HG03103 (cell line): Measurements from ENCODE around the gene UPP1.
"Not testable (repeated sequence)": the region's sequence is repeated elsewhere in the genome, so short reads cannot be mapped to it uniquely, and the experiment has no call there.

Source experiments
- ATAC-seq: cut with Tn5 transposase; IDR thresholded peaks from one replicate; pipeline ENCODE4 v1.9.1; 2021; ENCODE audit warnings: low read depth; ENCODE audit not compliant: unreplicated experiment

The UPP1 gene

GRCh38 chr7:48108959-48109847, 20.1 kb downstream of the UPP1 start:
- ATAC-seq: no peak

- ATAC-seq: peak; percentile 94
These were observed 21.0 kb downstream of the UPP1 start for GRCh38 chr7:48109848-48110663.

DNA sequence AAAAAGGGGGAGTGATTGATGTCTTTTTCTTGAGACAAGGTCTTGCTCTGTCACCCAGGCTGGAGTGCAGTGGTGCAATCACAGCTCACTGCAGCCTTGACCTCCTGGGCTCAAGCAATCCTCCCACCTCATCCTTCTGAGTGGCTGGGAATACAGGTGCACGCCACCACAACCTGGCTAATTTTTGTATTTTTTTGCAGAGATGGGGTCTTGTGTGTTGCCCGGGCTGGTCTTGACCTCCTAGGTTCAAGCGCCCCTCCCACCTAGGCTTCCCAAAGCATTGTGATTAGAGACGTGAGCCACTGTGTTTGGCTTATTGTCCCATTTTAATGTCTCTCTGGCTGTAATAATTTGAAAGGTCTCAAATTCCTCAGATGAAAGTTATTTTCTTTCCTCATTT, 21.8 kb downstream of the UPP1 start:
- no peak for ATAC-seq

GRCh38 chr7:48111596-48111995, 22.5 kb downstream of the UPP1 start:
- no peak for ATAC-seq

GRCh38 chr7:48112401-48113165, 23.5 kb downstream of the UPP1 start:
- ATAC-seq: no peak

- ATAC-seq: no peak
These were observed 24.2 kb downstream of the UPP1 start for GRCh38 chr7:48113275-48113674.

- ATAC-seq: no peak
These were observed 25.1 kb downstream of the UPP1 start for GRCh38 chr7:48114115-48114514.

DNA sequence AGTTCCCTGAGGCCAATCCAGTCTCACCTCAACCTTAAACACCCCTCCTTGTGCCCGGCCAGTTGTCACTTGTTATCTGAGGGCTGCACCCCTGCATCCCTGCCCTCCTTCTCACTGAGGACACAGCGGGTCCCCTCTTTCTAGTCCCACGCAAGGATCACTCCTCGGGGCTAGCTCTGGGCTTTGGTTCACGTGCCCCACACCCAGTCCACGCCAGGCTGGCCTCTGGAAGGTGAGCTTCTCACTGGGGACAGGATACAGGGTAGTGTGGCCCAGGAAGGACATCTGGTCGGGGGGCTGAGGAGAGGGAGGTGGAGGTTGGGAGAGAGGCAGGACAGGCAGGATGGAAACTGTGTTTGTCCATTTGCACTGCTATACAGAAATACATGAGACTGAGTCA, 25.5 kb downstream of the UPP1 start:
- no peak for ATAC-seq

- ATAC-seq: no peak
These were observed 27.0 kb downstream of the UPP1 start for GRCh38 chr7:48116043-48116442.

GRCh38 chr7:48118041-48118440, 29.0 kb downstream of the UPP1 start:
- ATAC-seq: no peak

- not testable (repeated sequence) for ATAC-seq
These were observed 31.5 kb downstream of the UPP1 start for GRCh38 chr7:48120536-48120935.

DNA sequence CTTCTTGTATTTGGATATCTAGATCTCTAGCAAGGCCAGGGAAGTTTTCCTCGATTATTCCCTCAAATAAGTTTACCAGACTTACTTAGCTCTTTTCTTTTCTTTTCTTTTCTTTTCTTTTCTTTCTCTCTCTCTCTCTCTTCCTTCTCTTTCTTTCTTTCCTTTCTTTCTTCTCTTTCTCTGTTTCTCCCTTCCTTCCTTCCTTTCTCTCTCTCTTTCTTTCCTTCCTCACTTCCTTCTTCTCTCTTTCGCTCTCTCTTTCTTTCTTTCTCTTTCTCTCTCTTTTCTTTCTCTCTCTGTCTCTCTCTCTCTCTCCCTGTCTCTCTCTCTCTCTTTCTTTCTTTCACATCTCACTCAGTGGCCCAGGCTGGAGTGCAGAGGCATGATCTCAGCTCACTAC, 37.0 kb downstream of the UPP1 start:
- no peak for ATAC-seq

GRCh38 chr7:48130658-48131108, 41.6 kb downstream of the UPP1 start:
- peak; percentile 60 for ATAC-seq

GRCh38 chr7:48132792-48133191, 43.7 kb downstream of the UPP1 start:
- no peak for ATAC-seq

DNA sequence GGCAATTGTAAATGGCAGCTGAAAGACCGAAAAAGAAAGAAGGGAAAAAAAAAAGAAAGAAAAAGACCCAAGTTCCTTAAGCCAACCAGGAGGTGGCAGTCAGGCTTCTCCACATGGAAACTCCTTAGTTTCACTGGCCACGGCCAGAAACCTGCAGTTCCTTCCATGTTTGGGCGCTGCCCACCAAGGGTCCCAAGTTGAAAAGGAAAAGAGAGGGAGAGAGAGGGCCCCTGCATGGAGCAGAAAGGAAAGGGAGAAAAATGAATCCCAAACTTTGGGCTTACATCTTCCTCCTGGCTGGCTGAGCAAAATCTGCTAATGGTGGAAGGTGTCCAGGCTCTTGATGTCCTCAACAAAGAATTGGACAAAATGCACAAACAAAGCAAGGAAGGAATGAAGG, 50.4 kb downstream of the UPP1 start:
- no peak for ATAC-seq

- no peak for ATAC-seq
These were observed 51.1 kb downstream of the UPP1 start for GRCh38 chr7:48140001-48140681.

- ATAC-seq: no peak
These were observed 52.5 kb downstream of the UPP1 start for GRCh38 chr7:48141521-48141920.

DNA sequence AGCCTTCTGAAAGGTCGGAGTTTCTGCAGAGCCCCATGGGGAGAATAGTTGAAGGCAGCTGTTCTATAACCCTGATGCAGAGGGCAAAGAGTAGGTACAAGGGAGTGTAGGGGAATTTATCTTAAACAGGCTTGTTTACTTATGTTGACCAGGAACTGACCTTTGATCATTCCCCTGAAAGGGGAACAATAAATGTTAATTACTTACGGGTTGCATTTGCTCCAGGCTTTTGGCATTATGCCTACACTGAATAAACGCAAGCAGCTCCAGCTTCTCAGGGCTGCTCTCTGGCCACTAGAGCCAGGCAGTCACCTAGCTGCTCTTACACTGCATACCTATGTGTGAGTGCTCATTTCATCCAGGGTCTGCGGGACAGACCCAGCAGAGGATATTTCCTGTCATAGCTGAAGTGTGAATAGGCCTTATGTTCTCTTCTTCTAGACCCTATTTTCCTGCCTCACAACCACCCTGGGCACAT, 55.3 kb downstream of the UPP1 start:
- no peak for ATAC-seq

DNA sequence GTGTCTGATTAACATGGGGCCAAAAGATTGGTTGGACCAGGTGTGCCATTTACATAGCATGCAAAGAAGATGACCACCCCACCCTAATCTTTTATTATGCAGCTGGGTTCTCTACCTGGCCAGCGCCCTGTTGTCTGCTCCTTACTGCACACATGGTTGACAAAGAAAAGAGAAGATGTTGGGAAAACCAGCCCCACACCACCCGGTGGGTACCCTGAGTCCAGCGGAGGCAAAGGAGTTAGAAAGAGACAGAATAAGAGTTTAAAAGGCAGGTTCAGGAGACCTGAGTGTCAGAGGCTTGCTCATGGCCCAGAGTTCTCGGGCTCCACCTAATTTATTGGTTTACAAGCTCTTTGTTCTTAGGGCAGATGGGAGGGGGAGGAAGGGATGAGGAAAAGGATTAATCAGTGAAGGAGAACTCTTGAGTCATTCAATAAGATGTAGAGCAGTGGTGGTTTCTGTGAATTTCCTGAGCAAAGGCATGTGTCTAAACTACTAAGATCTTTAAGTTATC, 58.1 kb downstream of the UPP1 start:
- ATAC-seq: no peak

GRCh38 chr7:48147690-48148089, 58.6 kb downstream of the UPP1 start:
- not testable (repeated sequence) for ATAC-seq
